GM10266 (cell line): Measurements from ENCODE around the gene TC2N.

ENCODE experiments used
- DNase-seq: peaks from one replicate; pipeline ENCODE4 v3.0.0; 2012; ENCODE audit errors: extremely low spot score
- CTCF ChIP-seq: IDR thresholded peaks from 2 replicates; pipeline ENCODE4 v1.5.1; 2012; ENCODE audit warnings: mild to moderate bottlenecking, low read depth; ENCODE audit not compliant: control insufficient read depth, insufficient read depth; ENCODE audit errors: missing control alignments

Gene TC2N

GRCh38 chr14:91890291-91890749, 23.0 kb upstream of the TC2N start:
- no peak for DNase-seq
- TF ChIP-seq CTCF: no peak

- TF ChIP-seq CTCF: no peak
- no peak for DNase-seq
Measured at GRCh38 chr14:91889477-91890211, 22.3 kb upstream of the TC2N start.

GRCh38 chr14:91888641-91889476, 21.5 kb upstream of the TC2N start:
- DNase-seq: no peak
- TF ChIP-seq CTCF: no peak

- no peak for TF ChIP-seq CTCF
- no peak for DNase-seq
Measured at GRCh38 chr14:91886961-91887360, 19.6 kb upstream of the TC2N start.

- no peak for TF ChIP-seq CTCF
Measured at GRCh38 chr14:91885839-91886238, 18.5 kb upstream of the TC2N start.

GRCh38 chr14:91885113-91885712, 17.9 kb upstream of the TC2N start:
- DNase-seq: no peak
- no peak for TF ChIP-seq CTCF

More at GRCh38 chr14:91885839-91886238, 18.5 kb upstream of the TC2N start:
- DNase-seq: no peak

- no peak for DNase-seq
- no peak for TF ChIP-seq CTCF
Measured at GRCh38 chr14:91884664-91885063, 17.3 kb upstream of the TC2N start.
